ENCODE results near the gene SLC15A4. TPM values are rescaled to one million over a fixed set of nuclear protein-coding genes. Genes with fewer than 3 reads are reported as not detected.

Gene SLC15A4
- total and polyA plus RNA-seq, 9 donors: 18.1 to 33.2 (median 22.6) TPM

DNA sequence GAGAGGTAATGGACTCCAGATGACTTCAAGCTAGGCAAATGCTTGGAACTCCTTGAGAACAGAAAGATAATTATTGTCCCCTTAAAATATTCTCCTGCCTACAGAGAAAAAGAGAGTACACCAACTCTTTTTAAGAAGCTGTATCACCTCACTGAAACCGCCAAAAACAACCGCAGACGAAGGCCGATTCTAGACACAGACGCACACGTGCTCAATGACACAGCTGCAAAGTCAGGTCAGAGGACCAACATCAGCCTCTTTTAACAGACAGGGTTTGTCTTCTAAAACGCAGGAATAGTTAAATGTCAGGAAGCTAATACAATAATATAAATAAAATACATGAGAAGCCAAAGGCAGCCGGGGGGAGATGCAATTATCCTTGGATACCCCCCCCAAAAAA lies 19.0 kb downstream of the SLC15A4 start:
- WGBS, 3 donors: 97 to 98% (median 97%) methylated on average over 8 of the region's 8 CpGs

GRCh38 chr12:128803788-128804187 lies 20.0 kb downstream of the SLC15A4 start:
- intact Hi-C loops (cut with DNase I): no loop called here
- Histone ChIP-seq H3K36me3 (no peaks in the 10 kb centered on the region), H3K27me3 (no peaks in the 10 kb centered on the region), H3K4me3 (no peak overlapping the region), H3K4me1 (ENCODE audit: insufficient read depth) (peaks cover 1% of the 10 kb centered on the region), H3K9me3 (no peaks in the 10 kb centered on the region), H3K27ac (no peak overlapping the region)
- no peak for DNase-seq
- TF ChIP-seq POLR2A (IDR thresholded peaks at IDR 0.05): no peak
- TF ChIP-seq, protein P1, sequence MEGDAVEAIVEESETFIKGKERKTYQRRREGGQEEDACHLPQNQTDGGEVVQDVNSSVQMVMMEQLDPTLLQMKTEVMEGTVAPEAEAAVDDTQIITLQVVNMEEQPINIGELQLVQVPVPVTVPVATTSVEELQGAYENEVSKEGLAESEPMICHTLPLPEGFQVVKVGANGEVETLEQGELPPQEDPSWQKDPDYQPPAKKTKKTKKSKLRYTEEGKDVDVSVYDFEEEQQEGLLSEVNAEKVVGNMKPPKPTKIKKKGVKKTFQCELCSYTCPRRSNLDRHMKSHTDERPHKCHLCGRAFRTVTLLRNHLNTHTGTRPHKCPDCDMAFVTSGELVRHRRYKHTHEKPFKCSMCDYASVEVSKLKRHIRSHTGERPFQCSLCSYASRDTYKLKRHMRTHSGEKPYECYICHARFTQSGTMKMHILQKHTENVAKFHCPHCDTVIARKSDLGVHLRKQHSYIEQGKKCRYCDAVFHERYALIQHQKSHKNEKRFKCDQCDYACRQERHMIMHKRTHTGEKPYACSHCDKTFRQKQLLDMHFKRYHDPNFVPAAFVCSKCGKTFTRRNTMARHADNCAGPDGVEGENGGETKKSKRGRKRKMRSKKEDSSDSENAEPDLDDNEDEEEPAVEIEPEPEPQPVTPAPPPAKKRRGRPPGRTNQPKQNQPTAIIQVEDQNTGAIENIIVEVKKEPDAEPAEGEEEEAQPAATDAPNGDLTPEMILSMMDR (IDR thresholded peaks at IDR 0.05): no peak
- TF ChIP-seq EP300 (IDR thresholded peaks at IDR 0.05): no peak
- 96 to 99% (median 99%) methylated on average over 9 of the region's 9 CpGs for WGBS, 3 donors

More for the DNA sequence above, 19.0 kb downstream of the SLC15A4 start:
- DNase-seq: no peak
- Histone ChIP-seq H3K27me3 (no peaks in the 10 kb centered on the region), H3K4me3 (no peak overlapping the region), H3K4me1 (ENCODE audit: insufficient read depth) (peaks cover 1% of the 10 kb centered on the region), H3K9me3 (no peaks in the 10 kb centered on the region), H3K27ac (no peak overlapping the region), H3K36me3 (no peaks in the 10 kb centered on the region)
- intact Hi-C loops (cut with DNase I): no loop called here
- TF ChIP-seq, protein P1 (IDR thresholded peaks at IDR 0.05): no peak
- TF ChIP-seq POLR2A (IDR thresholded peaks at IDR 0.05) (no peak), EP300 (IDR thresholded peaks at IDR 0.05) (no peak)

- intact Hi-C loops (cut with DNase I): no loop called here
- Histone ChIP-seq H3K4me1 (ENCODE audit: insufficient read depth) (peaks cover 1% of the 10 kb centered on the region), H3K36me3 (no peaks in the 10 kb centered on the region), H3K9me3 (no peaks in the 10 kb centered on the region), H3K4me3 (no peak overlapping the region), H3K27me3 (no peaks in the 10 kb centered on the region), H3K27ac (no peak overlapping the region)
- TF ChIP-seq, protein P1 (IDR thresholded peaks at IDR 0.05): no peak
- TF ChIP-seq EP300 (IDR thresholded peaks at IDR 0.05) (no peak), POLR2A (IDR thresholded peaks at IDR 0.05) (no peak)
- WGBS, 3 donors: 93 to 98% (median 96%) methylated on average over 12 to 13 of the region's 13 CpGs
- no peak for DNase-seq
Measured at GRCh38 chr12:128802756-128803155, 21.0 kb downstream of the SLC15A4 start.

GRCh38 chr12:128801879-128802391 lies 21.8 kb downstream of the SLC15A4 start:
- Histone ChIP-seq H3K9me3 (no peaks in the 10 kb centered on the region), H3K27ac (no peak overlapping the region), H3K4me3 (no peak overlapping the region), H3K4me1 (ENCODE audit: insufficient read depth) (peaks cover 1% of the 10 kb centered on the region), H3K36me3 (no peaks in the 10 kb centered on the region), H3K27me3 (no peaks in the 10 kb centered on the region)
- no peak for DNase-seq
- intact Hi-C loops (cut with DNase I): no loop called here
- TF ChIP-seq, protein P1 (IDR thresholded peaks at IDR 0.05): no peak
- no peak for TF ChIP-seq EP300 (IDR thresholded peaks at IDR 0.05)
- no peak for TF ChIP-seq POLR2A (IDR thresholded peaks at IDR 0.05)
- 59 to 78% (median 60%) methylated on average over 8 of the region's 8 CpGs for WGBS, 3 donors
